Neural crest cell (in vitro differentiated cells): ENCODE measurements around the gene ALDH7A1. TPM values are rescaled to one million over a fixed set of nuclear protein-coding genes. Genes with fewer than 3 reads are reported as not detected.
"Not testable (repeated sequence)": the region's sequence is repeated elsewhere in the genome, so short reads cannot be mapped to it uniquely, and the experiment has no call there.

Experiments
- DNase-seq: peaks from one replicate; pipeline ENCODE4 v3.0.0; 2021; ENCODE audit warnings: low read depth, mixed read lengths, low spot score
- H3K27ac Mint-ChIP-seq: one replicate; pipeline ENCODE4 v1.8.0; 2021; ENCODE audit warnings: mild to moderate bottlenecking, mixed read lengths; ENCODE audit not compliant: unreplicated experiment
- H3K27me3 Mint-ChIP-seq: 2 replicates; pipeline ENCODE4 v1.8.0; 2021; ENCODE audit warnings: low read depth, mild to moderate bottlenecking, mixed read lengths
- H3K36me3 Mint-ChIP-seq: 2 replicates; pipeline ENCODE4 v1.8.0; 2021; ENCODE audit warnings: low read depth, mild to moderate bottlenecking, mixed read lengths
- H3K4me1 Mint-ChIP-seq: 2 replicates; pipeline ENCODE4 v1.8.0; 2021; ENCODE audit warnings: mixed read lengths
- H3K4me3 Mint-ChIP-seq: one replicate; pipeline ENCODE4 v1.8.0; 2021; ENCODE audit warnings: mild to moderate bottlenecking, mixed read lengths
- H3K9me3 Mint-ChIP-seq: 2 replicates; pipeline ENCODE4 v1.8.0; 2021; ENCODE audit warnings: mixed read lengths
- CTCF ChIP-seq: fragments of 200-600 bp; sonication (generic); conservative IDR thresholded peaks from 2 replicates; pipeline ENCODE4 v1.5.0; 2021; ENCODE audit warnings: antibody characterized with exemption, mild to moderate bottlenecking
- total RNA-seq: library from RNA; stranded (reverse); gene quantifications from 2 replicates; pipeline ENCODE4 v1.2.1, GENCODE V29; 2021

Gene ALDH7A1
- total RNA-seq, 1 donor from 2014 or later = 169 TPM

- Mint-ChIP-seq H3K4me1 (peaks cover 34% of the 10 kb centered on the region), H3K27ac (no peak overlapping the region), H3K4me3 (no peak overlapping the region), H3K36me3 (no peaks in the 10 kb centered on the region), H3K27me3 (no peaks in the 10 kb centered on the region), H3K9me3 (no peaks in the 10 kb centered on the region)
- no peak for DNase-seq
- no peak for TF ChIP-seq CTCF
Measured at GRCh38 chr5:126519637-126520592, 75.1 kb downstream of the ALDH7A1 start.

GRCh38 chr5:126519223-126519622 is 75.8 kb downstream of the ALDH7A1 start:
- not testable (repeated sequence) for H3K4me3 Mint-ChIP-seq, H3K9me3 Mint-ChIP-seq

GRCh38 chr5:126516852-126517251 is 78.2 kb downstream of the ALDH7A1 start:
- peaks cover 54% of the 10 kb centered on the region for H3K4me1 Mint-ChIP-seq
- H3K4me3 Mint-ChIP-seq = no peak overlapping the region
- H3K27me3 Mint-ChIP-seq = no peaks in the 10 kb centered on the region
- no peaks in the 10 kb centered on the region for H3K36me3 Mint-ChIP-seq
- H3K27ac Mint-ChIP-seq = no peak overlapping the region
- no peak for TF ChIP-seq CTCF
- H3K9me3 Mint-ChIP-seq = peaks cover 6% of the 10 kb centered on the region
- DNase-seq = no peak

More at GRCh38 chr5:126519223-126519622, 75.8 kb downstream of the ALDH7A1 start:
- H3K36me3 Mint-ChIP-seq, DNase-seq, H3K27me3 Mint-ChIP-seq, H3K27ac Mint-ChIP-seq: not testable (repeated sequence)
- peaks cover 34% of the 10 kb centered on the region for H3K4me1 Mint-ChIP-seq

GRCh38 chr5:126516133-126516532 is 78.9 kb downstream of the ALDH7A1 start:
- Mint-ChIP-seq H3K27ac (no peak overlapping the region), H3K4me1 (peaks cover 54% of the 10 kb centered on the region), H3K4me3 (no peak overlapping the region), H3K27me3 (no peaks in the 10 kb centered on the region), H3K9me3 (peaks cover 7% of the 10 kb centered on the region), H3K36me3 (no peaks in the 10 kb centered on the region)
- no peak for TF ChIP-seq CTCF
- DNase-seq = no peak

- no peak for DNase-seq
- Mint-ChIP-seq H3K36me3 (no peaks in the 10 kb centered on the region), H3K27me3 (no peaks in the 10 kb centered on the region), H3K4me3 (no peak overlapping the region), H3K4me1 (peaks cover 49% of the 10 kb centered on the region), H3K9me3 (peaks cover 7% of the 10 kb centered on the region), H3K27ac (no peak overlapping the region)
- TF ChIP-seq CTCF = no peak
Measured at GRCh38 chr5:126515337-126515736, 79.7 kb downstream of the ALDH7A1 start.

GRCh38 chr5:126514558-126515141 is 80.4 kb downstream of the ALDH7A1 start:
- H3K36me3 Mint-ChIP-seq = no peaks in the 10 kb centered on the region
- H3K4me3 Mint-ChIP-seq = no peak overlapping the region
- H3K9me3 Mint-ChIP-seq = peaks cover 7% of the 10 kb centered on the region
- H3K27me3 Mint-ChIP-seq = no peaks in the 10 kb centered on the region
- H3K27ac Mint-ChIP-seq = no peak overlapping the region
- DNase-seq = no peak
- H3K4me1 Mint-ChIP-seq = peaks cover 42% of the 10 kb centered on the region
- TF ChIP-seq CTCF = no peak
